ENCODE measurements around the gene GOLGB1. TPM values are rescaled to one million over a fixed set of nuclear protein-coding genes. Genes with fewer than 3 reads are reported as not detected.
"Not testable (repeated sequence)": the region's sequence is repeated elsewhere in the genome, so short reads cannot be mapped to it uniquely, and the experiment has no call there.

GOLGB1 gene, protein sequence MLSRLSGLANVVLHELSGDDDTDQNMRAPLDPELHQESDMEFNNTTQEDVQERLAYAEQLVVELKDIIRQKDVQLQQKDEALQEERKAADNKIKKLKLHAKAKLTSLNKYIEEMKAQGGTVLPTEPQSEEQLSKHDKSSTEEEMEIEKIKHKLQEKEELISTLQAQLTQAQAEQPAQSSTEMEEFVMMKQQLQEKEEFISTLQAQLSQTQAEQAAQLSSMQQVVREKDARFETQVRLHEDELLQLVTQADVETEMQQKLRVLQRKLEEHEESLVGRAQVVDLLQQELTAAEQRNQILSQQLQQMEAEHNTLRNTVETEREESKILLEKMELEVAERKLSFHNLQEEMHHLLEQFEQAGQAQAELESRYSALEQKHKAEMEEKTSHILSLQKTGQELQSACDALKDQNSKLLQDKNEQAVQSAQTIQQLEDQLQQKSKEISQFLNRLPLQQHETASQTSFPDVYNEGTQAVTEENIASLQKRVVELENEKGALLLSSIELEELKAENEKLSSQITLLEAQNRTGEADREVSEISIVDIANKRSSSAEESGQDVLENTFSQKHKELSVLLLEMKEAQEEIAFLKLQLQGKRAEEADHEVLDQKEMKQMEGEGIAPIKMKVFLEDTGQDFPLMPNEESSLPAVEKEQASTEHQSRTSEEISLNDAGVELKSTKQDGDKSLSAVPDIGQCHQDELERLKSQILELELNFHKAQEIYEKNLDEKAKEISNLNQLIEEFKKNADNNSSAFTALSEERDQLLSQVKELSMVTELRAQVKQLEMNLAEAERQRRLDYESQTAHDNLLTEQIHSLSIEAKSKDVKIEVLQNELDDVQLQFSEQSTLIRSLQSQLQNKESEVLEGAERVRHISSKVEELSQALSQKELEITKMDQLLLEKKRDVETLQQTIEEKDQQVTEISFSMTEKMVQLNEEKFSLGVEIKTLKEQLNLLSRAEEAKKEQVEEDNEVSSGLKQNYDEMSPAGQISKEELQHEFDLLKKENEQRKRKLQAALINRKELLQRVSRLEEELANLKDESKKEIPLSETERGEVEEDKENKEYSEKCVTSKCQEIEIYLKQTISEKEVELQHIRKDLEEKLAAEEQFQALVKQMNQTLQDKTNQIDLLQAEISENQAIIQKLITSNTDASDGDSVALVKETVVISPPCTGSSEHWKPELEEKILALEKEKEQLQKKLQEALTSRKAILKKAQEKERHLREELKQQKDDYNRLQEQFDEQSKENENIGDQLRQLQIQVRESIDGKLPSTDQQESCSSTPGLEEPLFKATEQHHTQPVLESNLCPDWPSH (N-terminal part only)
- total RNA-seq, result 10 to 100 TPM; 52.8 to 60.8 (median 58.4) TPM
- 19.8 TPM for polyA plus RNA-seq
- long read RNA-seq, donor 1, full-length matches to known transcripts, result 6 of 109 reads
- long read RNA-seq, donor 1, partial matches to known transcripts, result 75 of 109 reads
- long read RNA-seq, donor 1, other reads (novel, unspliced or antisense), result 28 of 109 reads
- long read RNA-seq, donor 2, partial matches to known transcripts, result 12 of 17 reads
- long read RNA-seq, donor 2, other reads (novel, unspliced or antisense), result 5 of 17 reads
- long read RNA-seq, donor 3, full-length matches to known transcripts, result 16 of 211 reads
- long read RNA-seq, donor 3, partial matches to known transcripts, result 130 of 211 reads
- long read RNA-seq, donor 3, other reads (novel, unspliced or antisense), result 65 of 211 reads
- long read RNA-seq, donor 4, partial matches to known transcripts, result 7 of 10 reads
- long read RNA-seq, donor 4, other reads (novel, unspliced or antisense), result 3 of 10 reads

DNA sequence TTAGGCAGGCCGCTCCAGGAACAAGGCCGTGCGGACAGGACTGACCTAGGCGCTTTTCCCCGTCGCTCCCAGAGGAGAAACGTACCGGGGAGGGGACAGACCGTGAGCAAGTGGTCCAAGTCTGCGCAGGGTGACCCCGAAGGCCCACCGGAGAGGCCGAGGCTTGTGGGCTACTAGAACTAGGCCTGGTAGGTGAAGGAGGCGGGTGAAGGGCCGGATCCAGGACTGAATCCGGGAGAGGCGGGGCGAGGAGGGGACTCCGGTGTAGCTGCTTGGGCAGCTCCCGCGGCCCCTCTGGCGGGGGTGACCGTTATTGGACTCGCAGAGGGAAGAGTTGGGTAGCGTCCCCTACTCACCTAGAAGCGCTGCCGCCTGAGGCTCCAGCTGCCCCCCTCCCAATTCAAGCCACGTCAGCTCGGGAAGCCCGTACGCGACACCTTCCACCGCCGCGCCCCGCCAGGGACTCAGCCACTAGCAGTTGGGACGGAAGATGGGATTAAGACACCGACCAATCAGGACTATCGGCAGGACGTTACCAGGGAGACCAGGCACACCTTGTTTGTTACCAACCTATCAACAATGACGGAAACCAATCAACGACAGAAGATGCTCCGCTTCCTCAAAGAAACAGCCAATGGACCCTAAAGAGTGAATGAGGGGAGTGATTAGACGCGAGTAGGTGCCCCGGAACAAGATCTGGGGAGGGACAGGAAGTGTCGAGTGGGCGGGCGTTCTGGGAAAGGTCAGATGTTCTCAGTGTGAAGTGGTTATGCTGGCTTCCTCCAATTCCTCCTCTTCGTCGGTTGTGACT lies at the start of gene GOLGB1:
Gene GOLGB1 (minus strand): TSS at position 466 of the 811 bp plus-strand sequence. CDS start 18,770 bp downstream, outside the sequence.
- Histone ChIP-seq H3K27ac (ENCODE audit: low read length) (peak within 1 kb of the TSS; percentile 91), H3K9me3 (ENCODE audit: control insufficient read depth, low read length) (no peaks in the 10 kb centered on the region), H3K27me3 (ENCODE audit: control insufficient read depth, insufficient read depth) (no peaks in the 10 kb centered on the region), H3K4me3 (ENCODE audit: low read length) (peak within 1 kb of the TSS; percentile 72), H3K4me1 (ENCODE audit: control insufficient read depth, insufficient read depth, low read length) (peaks cover 3% of the 10 kb centered on the region)
- DNase-seq (peak; percentile 93 to 96 (median 95)), ATAC-seq (peak; percentile 98 to 99)
- WGBS, result under 1% methylated on average over 51 of the region's 51 CpGs
- intact Hi-C loops (cut with DNase I), result loop anchor here in 1 of 4 donors (5.0 kb wide), 1 partner anchor 52 kb away; no protein-coding TSS in a partner anchor

DNA sequence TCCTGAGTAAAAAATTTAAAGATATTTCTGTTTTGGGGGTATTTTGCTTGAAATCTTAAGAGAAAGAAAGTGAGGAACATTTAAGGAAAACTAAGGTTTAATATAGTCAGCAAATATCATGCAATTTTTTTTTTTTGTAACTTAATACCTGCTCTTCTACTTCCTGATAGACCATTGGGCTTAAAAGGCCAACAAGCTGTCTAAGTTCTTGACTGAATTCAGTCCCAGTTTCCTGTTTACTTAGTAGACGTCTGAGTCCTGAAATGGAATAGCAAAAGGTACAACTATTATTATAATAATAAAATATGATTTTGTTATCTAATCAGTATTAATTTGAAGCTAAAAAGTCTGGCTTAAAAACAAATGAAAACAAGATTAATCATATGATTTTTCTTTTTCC lies 47.4 kb upstream of the GOLGB1 start:
- no peak overlapping the region for H3K27ac ChIP-seq (ENCODE audit: low read length)
- H3K27me3 ChIP-seq (ENCODE audit: control insufficient read depth, insufficient read depth), result no peaks in the 10 kb centered on the region
- DNase-seq, result no peak
- 40% methylated on average over 1 of the region's 1 CpG for WGBS
- no peaks in the 10 kb centered on the region for H3K4me1 ChIP-seq (ENCODE audit: control insufficient read depth, insufficient read depth, low read length)
- ATAC-seq, result no peak
- intact Hi-C loops (cut with DNase I), result no loop called here
- no peaks in the 10 kb centered on the region for H3K9me3 ChIP-seq (ENCODE audit: control insufficient read depth, low read length)
- H3K4me3 ChIP-seq (ENCODE audit: low read length), result no peak overlapping the region

GRCh38 chr3:121794264-121794983 lies 44.9 kb upstream of the GOLGB1 start:
- WGBS, result 86% methylated on average over 2 of the region's 2 CpGs
- H3K9me3 ChIP-seq (ENCODE audit: control insufficient read depth, low read length), result no peaks in the 10 kb centered on the region
- no peak overlapping the region for H3K27ac ChIP-seq (ENCODE audit: low read length)
- ATAC-seq (no peak), DNase-seq (no peak)
- no peaks in the 10 kb centered on the region for H3K4me1 ChIP-seq (ENCODE audit: control insufficient read depth, insufficient read depth, low read length)
- intact Hi-C loops (cut with DNase I), result no loop called here
- H3K4me3 ChIP-seq (ENCODE audit: low read length), result no peak overlapping the region
- no peaks in the 10 kb centered on the region for H3K27me3 ChIP-seq (ENCODE audit: control insufficient read depth, insufficient read depth)

DNA sequence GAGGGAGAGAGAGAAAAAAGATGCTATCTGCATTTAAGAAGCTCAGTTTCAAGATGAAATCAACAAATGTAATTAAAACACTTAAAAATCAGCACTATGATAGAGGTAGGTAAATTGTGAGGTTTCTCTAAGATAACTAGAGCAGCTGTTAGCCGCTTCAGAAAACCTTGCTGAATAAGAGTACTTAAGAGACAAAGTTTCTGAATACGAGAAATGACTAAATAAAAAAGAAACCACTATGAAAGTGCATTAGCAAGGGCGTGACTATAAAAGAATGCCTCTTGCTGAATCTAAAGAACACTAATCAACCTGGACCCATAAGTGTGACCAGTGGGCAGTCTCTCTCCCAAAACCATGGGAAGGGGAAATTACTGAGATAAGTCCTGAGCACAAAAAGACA lies 43.5 kb upstream of the GOLGB1 start:
- no peak overlapping the region for H3K27ac ChIP-seq (ENCODE audit: low read length)
- WGBS, result 89% methylated on average over 3 of the region's 3 CpGs
- H3K9me3 ChIP-seq (ENCODE audit: control insufficient read depth, low read length), result no peaks in the 10 kb centered on the region
- H3K4me3 ChIP-seq (ENCODE audit: low read length), result no peak overlapping the region
- no peaks in the 10 kb centered on the region for H3K4me1 ChIP-seq (ENCODE audit: control insufficient read depth, insufficient read depth, low read length)
- DNase-seq (no peak), ATAC-seq (no peak)
- intact Hi-C loops (cut with DNase I), result no loop called here
- no peaks in the 10 kb centered on the region for H3K27me3 ChIP-seq (ENCODE audit: control insufficient read depth, insufficient read depth)

GRCh38 chr3:121786485-121786884 lies 36.9 kb upstream of the GOLGB1 start:
- WGBS, result 30% methylated on average over 2 of the region's 2 CpGs
- H3K9me3 ChIP-seq (ENCODE audit: control insufficient read depth, low read length), result no peaks in the 10 kb centered on the region
- no peaks in the 10 kb centered on the region for H3K4me1 ChIP-seq (ENCODE audit: control insufficient read depth, insufficient read depth, low read length)
- DNase-seq (no peak), ATAC-seq (peak; percentile 64 to 79)
- no peak overlapping the region for H3K27ac ChIP-seq (ENCODE audit: low read length)
- no peak overlapping the region for H3K4me3 ChIP-seq (ENCODE audit: low read length)
- intact Hi-C loops (cut with DNase I), result no loop called here
- no peaks in the 10 kb centered on the region for H3K27me3 ChIP-seq (ENCODE audit: control insufficient read depth, insufficient read depth)

DNA sequence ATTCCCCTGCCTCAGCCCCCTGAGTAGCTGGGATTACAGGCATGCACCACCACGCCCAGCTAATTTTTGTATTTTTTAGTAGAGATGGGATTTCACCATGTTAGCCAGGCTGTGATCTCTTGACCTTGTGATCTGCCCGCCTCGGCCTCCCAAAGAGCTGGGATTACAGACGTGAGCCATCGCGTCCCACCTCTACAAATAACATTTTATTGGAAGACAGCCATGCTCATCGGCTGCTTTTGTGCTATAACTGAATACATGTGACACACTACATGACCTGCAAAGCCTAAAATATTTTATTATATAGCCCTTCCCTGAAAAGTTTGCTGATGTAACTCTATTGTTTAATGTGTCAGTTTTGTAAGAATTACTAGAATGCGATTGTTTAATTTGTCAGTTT lies 33.2 kb upstream of the GOLGB1 start:
- H3K27me3 ChIP-seq (ENCODE audit: control insufficient read depth, insufficient read depth); H3K4me1 ChIP-seq (ENCODE audit: control insufficient read depth, insufficient read depth, low read length); H3K27ac ChIP-seq (ENCODE audit: low read length); DNase-seq; intact Hi-C loops (cut with DNase I); H3K9me3 ChIP-seq (ENCODE audit: control insufficient read depth, low read length); H3K4me3 ChIP-seq (ENCODE audit: low read length): not testable (repeated sequence)
- peak in 1 of 2 donors; percentile 55 for ATAC-seq
- WGBS, result 72% methylated on average over 8 of the region's 8 CpGs

- 97% methylated on average over 7 of the region's 7 CpGs for WGBS
- no peaks in the 10 kb centered on the region for H3K27me3 ChIP-seq (ENCODE audit: control insufficient read depth, insufficient read depth)
- DNase-seq, result no peak
- H3K9me3 ChIP-seq (ENCODE audit: control insufficient read depth, low read length), result no peaks in the 10 kb centered on the region
- H3K4me3 ChIP-seq (ENCODE audit: low read length), result no peak overlapping the region
- H3K27ac ChIP-seq (ENCODE audit: low read length), result no peak overlapping the region
- no peaks in the 10 kb centered on the region for H3K4me1 ChIP-seq (ENCODE audit: control insufficient read depth, insufficient read depth, low read length)
- intact Hi-C loops (cut with DNase I), result no loop called here
- no peak for ATAC-seq
Measured at GRCh38 chr3:121781611-121782010, 32.1 kb upstream of the GOLGB1 start.

DNA sequence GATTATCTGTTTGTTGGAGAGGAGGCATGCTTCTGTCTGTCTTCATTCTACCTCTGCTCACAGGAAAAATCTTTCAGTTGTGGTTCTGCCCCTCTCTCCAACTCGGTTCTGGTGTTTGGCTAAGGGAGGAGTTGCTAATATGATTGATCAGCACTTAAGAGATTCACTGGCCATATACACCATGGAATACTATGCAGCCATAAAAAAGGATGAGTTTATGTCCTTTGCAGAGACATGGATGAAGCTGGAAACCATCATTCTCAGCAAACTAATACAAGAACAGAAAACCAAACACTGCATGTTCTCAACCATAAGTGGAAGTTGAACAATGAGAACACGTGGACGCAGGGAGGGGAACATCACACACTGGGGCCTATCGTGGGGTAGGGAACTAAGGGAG lies 25.6 kb upstream of the GOLGB1 start:
- H3K27me3 ChIP-seq (ENCODE audit: control insufficient read depth, insufficient read depth); DNase-seq; ATAC-seq; intact Hi-C loops (cut with DNase I); H3K9me3 ChIP-seq (ENCODE audit: control insufficient read depth, low read length); H3K27ac ChIP-seq (ENCODE audit: low read length); H3K4me1 ChIP-seq (ENCODE audit: control insufficient read depth, insufficient read depth, low read length); H3K4me3 ChIP-seq (ENCODE audit: low read length): not testable (repeated sequence)
- WGBS, result 97% methylated on average over 4 of the region's 4 CpGs

DNA sequence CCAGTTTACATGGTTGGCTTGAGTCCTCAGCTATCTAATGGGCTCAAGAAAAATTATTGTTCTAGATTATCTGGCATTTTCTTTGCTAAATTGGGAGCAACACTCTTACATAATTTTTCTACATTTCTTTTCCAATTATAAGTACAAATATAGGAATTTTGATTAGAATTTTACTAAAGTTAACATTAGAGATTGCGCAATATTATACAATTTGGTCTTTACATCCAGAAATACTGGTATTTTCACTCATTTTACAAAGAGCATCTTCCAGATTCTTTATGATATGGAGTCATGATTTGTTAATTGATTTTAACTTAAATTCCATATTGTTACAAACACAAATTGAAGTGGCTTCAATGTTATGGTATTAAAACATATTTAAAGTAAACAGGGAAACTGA lies 19.7 kb upstream of the GOLGB1 start:
- 98% methylated on average over 1 of the region's 1 CpG for WGBS
- ATAC-seq (no peak), DNase-seq (no peak)
- Histone ChIP-seq H3K9me3 (ENCODE audit: control insufficient read depth, low read length) (no peaks in the 10 kb centered on the region), H3K27me3 (ENCODE audit: control insufficient read depth, insufficient read depth) (no peaks in the 10 kb centered on the region), H3K27ac (ENCODE audit: low read length) (no peak overlapping the region), H3K4me1 (ENCODE audit: control insufficient read depth, insufficient read depth, low read length) (no peaks in the 10 kb centered on the region), H3K4me3 (ENCODE audit: low read length) (no peak overlapping the region)
- intact Hi-C loops (cut with DNase I), result no loop called here

Data from right cardiac atrium (tissue), 5 donors.